ENCODE measurements around the gene ABCA2. TPM values are rescaled to one million over a fixed set of nuclear protein-coding genes. Genes with fewer than 3 reads are reported as not detected.
A peak's percentile ranks its signal among the peaks of the same experiment; 100 is the strongest.

Gene ABCA2, protein sequence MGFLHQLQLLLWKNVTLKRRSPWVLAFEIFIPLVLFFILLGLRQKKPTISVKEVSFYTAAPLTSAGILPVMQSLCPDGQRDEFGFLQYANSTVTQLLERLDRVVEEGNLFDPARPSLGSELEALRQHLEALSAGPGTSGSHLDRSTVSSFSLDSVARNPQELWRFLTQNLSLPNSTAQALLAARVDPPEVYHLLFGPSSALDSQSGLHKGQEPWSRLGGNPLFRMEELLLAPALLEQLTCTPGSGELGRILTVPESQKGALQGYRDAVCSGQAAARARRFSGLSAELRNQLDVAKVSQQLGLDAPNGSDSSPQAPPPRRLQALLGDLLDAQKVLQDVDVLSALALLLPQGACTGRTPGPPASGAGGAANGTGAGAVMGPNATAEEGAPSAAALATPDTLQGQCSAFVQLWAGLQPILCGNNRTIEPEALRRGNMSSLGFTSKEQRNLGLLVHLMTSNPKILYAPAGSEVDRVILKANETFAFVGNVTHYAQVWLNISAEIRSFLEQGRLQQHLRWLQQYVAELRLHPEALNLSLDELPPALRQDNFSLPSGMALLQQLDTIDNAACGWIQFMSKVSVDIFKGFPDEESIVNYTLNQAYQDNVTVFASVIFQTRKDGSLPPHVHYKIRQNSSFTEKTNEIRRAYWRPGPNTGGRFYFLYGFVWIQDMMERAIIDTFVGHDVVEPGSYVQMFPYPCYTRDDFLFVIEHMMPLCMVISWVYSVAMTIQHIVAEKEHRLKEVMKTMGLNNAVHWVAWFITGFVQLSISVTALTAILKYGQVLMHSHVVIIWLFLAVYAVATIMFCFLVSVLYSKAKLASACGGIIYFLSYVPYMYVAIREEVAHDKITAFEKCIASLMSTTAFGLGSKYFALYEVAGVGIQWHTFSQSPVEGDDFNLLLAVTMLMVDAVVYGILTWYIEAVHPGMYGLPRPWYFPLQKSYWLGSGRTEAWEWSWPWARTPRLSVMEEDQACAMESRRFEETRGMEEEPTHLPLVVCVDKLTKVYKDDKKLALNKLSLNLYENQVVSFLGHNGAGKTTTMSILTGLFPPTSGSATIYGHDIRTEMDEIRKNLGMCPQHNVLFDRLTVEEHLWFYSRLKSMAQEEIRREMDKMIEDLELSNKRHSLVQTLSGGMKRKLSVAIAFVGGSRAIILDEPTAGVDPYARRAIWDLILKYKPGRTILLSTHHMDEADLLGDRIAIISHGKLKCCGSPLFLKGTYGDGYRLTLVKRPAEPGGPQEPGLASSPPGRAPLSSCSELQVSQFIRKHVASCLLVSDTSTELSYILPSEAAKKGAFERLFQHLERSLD (N-terminal part only)
- total RNA-seq = 10 to 100 TPM; 14.7 to 49.2 (median 29.6) TPM

DNA sequence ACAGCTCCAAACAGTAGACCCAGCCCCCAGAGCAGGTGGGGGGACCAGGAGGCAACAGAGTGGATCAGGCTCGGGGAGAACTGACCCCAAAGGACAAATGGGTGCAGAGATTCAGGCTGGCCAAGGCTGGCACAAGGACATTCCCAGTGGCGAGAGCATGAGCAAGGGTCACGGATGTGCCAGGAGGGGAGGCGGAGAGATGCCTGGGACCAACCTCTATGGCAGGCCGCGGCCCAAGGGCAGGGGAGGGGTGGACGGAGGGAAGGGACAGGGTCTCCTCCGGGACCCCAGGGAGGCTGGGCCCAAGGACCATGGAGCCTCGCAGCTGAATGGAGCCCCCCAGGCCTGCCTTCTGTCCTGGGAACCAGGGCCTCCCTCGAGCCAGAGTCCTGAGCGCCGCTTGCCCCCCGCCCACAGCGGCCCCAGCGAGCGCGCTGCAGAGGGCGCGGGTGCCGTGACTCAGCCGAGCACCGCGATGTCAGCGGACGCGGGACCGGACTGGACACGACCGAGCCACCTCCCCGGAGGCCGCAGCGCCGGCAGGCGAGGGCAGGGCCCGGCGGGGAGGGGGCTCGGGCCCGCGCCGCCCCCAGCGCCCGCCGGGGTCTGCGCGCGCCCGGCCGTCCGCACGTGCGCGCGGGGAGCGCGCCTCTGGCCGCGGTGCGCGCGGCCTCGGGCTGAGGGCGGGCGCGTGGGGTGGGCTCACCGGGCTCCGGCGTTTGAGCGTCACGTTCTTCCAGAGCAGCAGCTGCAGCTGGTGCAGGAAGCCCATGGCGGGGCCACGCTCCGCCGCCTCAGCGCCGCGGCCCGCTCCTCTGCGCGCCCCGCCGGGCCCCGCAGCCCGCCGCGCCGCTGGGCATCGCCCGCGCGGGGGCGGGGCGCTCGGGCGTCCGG is at the start of gene ABCA2:
Gene ABCA2 (minus strand): TSS at position 869 of the 894 bp plus-strand sequence. CDS start 97 bp downstream, at position 772.
- H3K4me3 ChIP-seq = peak within 1 kb of the TSS; percentile 54 to 72 (median 70)
- H3K27ac ChIP-seq = peak within 1 kb of the TSS in 3 of 4 donors; percentile 50 to 79 (median 78)
- 38% methylated on average over 7 to 9 of the region's 95 CpGs for WGBS, 2 donors
- no peaks in the 10 kb centered on the region for H3K36me3 ChIP-seq
- DNase-seq (peak in 1 of 2 donors; percentile 87), ATAC-seq (ENCODE audit: low FRiP score in 2 of 2) (no peak)
- no peaks in the 10 kb centered on the region for H3K9me3 ChIP-seq
- no peaks in the 10 kb centered on the region for H3K27me3 ChIP-seq
- TF ChIP-seq POLR2A (IDR thresholded peaks at IDR 0.05) = no peak
- TF ChIP-seq, protein P1, sequence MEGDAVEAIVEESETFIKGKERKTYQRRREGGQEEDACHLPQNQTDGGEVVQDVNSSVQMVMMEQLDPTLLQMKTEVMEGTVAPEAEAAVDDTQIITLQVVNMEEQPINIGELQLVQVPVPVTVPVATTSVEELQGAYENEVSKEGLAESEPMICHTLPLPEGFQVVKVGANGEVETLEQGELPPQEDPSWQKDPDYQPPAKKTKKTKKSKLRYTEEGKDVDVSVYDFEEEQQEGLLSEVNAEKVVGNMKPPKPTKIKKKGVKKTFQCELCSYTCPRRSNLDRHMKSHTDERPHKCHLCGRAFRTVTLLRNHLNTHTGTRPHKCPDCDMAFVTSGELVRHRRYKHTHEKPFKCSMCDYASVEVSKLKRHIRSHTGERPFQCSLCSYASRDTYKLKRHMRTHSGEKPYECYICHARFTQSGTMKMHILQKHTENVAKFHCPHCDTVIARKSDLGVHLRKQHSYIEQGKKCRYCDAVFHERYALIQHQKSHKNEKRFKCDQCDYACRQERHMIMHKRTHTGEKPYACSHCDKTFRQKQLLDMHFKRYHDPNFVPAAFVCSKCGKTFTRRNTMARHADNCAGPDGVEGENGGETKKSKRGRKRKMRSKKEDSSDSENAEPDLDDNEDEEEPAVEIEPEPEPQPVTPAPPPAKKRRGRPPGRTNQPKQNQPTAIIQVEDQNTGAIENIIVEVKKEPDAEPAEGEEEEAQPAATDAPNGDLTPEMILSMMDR (IDR thresholded peaks at IDR 0.05) = no peak
- no peak for TF ChIP-seq EP300 (IDR thresholded peaks at IDR 0.05)
- TF ChIP-seq POLR2AphosphoS5 (IDR thresholded peaks at IDR 0.05) = no peak
- H3K4me1 ChIP-seq = peaks cover 30 to 62% (median 46%) of the 10 kb centered on the region in 4 donors

DNA sequence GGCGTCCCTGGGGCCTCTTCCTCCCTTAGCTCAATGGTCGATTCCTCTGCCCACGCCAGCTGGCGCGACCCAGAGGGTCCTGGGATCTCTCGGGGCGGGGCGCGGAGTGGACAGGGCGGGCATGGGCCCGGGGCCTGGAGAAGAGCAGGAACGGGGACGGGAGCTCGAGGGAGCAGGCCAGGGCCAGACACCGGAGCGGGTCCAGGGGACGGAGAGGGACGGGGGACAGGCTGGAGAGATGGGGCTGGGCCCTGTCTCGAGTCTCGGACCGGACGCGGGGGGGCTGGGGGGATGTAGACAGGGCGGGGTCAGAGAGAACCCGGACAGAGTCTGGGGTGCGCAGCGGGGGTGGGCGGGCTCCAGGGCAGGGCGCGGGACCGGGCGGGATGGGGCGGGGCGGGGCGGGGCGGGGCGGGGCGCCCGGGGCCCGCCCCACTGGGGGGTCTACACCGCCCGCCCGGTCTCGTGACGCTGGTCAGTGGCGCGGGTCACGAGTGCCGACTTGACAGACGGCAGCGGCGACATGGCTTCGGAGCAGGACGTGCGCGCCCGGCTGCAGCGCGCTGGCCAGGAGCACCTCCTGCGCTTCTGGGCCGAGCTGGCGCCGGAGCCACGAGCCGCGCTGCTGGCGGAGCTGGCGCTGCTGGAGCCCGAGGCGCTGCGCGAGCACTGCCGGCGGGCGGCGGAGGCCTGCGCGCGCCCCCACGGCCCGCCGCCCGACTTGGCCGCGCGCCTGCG is 49.1 kb upstream of the ABCA2 start, which contains the start of gene UAP1L1:
Gene UAP1L1 (plus strand): TSS at position 508 of the 738 bp plus-strand sequence. CDS start 16 bp downstream, at position 524.
- DNase-seq = peak; percentile 91 to 94
- peak in 1 of 2 donors; percentile 72 for TF ChIP-seq POLR2AphosphoS5 (IDR thresholded peaks at IDR 0.05)
- peak in 2 of 4 donors; percentile 37 to 71 for TF ChIP-seq POLR2A (IDR thresholded peaks at IDR 0.05)
- TF ChIP-seq EP300 (IDR thresholded peaks at IDR 0.05) = peak in 1 of 4 donors; percentile 22
- TF ChIP-seq, protein P1 (IDR thresholded peaks at IDR 0.05) = peak in 1 of 6 experiments; percentile 9
- H3K4me3 ChIP-seq = peak within 1 kb of the TSS; percentile 74 to 96 (median 76)
- 2 to 4% methylated on average over 24 to 30 of the region's 87 CpGs for WGBS, 2 donors
- H3K4me1 ChIP-seq = peaks cover 15 to 47% (median 16%) of the 10 kb centered on the region in 4 donors
- H3K36me3 ChIP-seq = peaks cover 0 to 36% (median 28%) of the 10 kb centered on the region in 4 donors
- peaks cover 0 to 6% (median 0%) of the 10 kb centered on the region in 4 donors for H3K27me3 ChIP-seq
- H3K27ac ChIP-seq = peak within 1 kb of the TSS; percentile 68 to 82 (median 73)
- ATAC-seq (ENCODE audit: low FRiP score in 2 of 2) = peak; percentile 75 to 80
- no peaks in the 10 kb centered on the region for H3K9me3 ChIP-seq

DNA sequence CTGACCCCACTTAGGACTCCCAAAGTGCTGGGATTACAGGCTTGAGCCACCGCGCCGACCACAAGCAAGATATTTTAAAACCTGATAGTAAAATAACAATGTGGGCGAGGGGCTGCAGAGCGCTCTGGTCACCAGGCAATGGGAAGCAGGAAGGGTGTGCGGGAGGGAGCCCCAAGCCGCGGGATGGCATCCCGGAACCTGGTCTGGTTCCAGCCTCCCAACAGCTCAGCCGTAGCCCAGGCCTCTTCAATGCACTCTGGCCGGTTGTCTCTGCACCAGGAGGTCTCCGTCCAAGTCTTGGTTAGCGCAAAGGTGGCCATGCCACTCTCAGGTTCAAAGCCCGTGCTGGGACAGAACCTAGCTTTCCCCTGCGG is 48.6 kb upstream of the ABCA2 start:
- H3K4me3 ChIP-seq = peak overlapping the region in 3 of 4 donors; percentile 74 to 96 (median 74)
- H3K27ac ChIP-seq = peak overlapping the region; percentile 68 to 82 (median 73)

More for the DNA sequence above, 48.6 kb upstream of the ABCA2 start:
- DNase-seq (no peak), ATAC-seq (ENCODE audit: low FRiP score in 2 of 2) (no peak)
- H3K9me3 ChIP-seq = no peaks in the 10 kb centered on the region
- peaks cover 15 to 47% (median 16%) of the 10 kb centered on the region in 4 donors for H3K4me1 ChIP-seq
- TF ChIP-seq POLR2AphosphoS5 (IDR thresholded peaks at IDR 0.05) (no peak), EP300 (IDR thresholded peaks at IDR 0.05) (no peak), POLR2A (IDR thresholded peaks at IDR 0.05) (no peak)
- TF ChIP-seq, protein P1 (IDR thresholded peaks at IDR 0.05) = no peak
- 70 to 74% methylated on average over 6 to 15 of the region's 15 CpGs for WGBS, 2 donors
- H3K36me3 ChIP-seq = peaks cover 0 to 30% (median 26%) of the 10 kb centered on the region in 4 donors
- H3K27me3 ChIP-seq = peaks cover 0 to 6% (median 0%) of the 10 kb centered on the region in 4 donors
